Mesendoderm (in vitro differentiated cells): Measurements from ENCODE around the gene CSGALNACT2.

ENCODE experiments used
- DNase-seq: peaks from one replicate; pipeline ENCODE4 v3.0.0; 2013
- H2AK5ac ChIP-seq: 2 replicates; pipeline ENCODE4 v1.6.1; 2013; ENCODE audit warnings: low read length, inconsistent platforms
- H2BK120ac ChIP-seq: 2 replicates; pipeline ENCODE4 v1.6.1; 2013; ENCODE audit warnings: low read depth, mild to moderate bottlenecking, low read length, moderate library complexity, mixed read lengths
- H2BK15ac ChIP-seq: replicated peaks from 2 replicates; pipeline ENCODE4 v1.6.1; 2013; ENCODE audit warnings: low read depth, mild to moderate bottlenecking, moderate library complexity
- H2BK5ac ChIP-seq: 2 replicates; pipeline ENCODE4 v1.6.1; 2013; ENCODE audit warnings: low read length, inconsistent platforms
- H3K18ac ChIP-seq: 2 replicates; pipeline ENCODE4 v1.6.1; 2013; ENCODE audit warnings: mild to moderate bottlenecking, low read length, mixed read lengths
- H3K23ac ChIP-seq: one replicate; pipeline ENCODE4 v1.6.1; 2013; ENCODE audit warnings: low read length
- H3K27ac ChIP-seq: 2 replicates; pipeline ENCODE4 v1.5.1; 2013; ENCODE audit warnings: low read depth, mild to moderate bottlenecking, inconsistent platforms, low read length, moderate library complexity
- H3K27me3 ChIP-seq: 2 replicates; pipeline ENCODE4 v1.6.1; 2013; ENCODE audit warnings: low read length, control low read depth, mild to moderate bottlenecking, inconsistent platforms; ENCODE audit not compliant: insufficient read depth, poor library complexity
- H3K36me3 ChIP-seq: 2 replicates; pipeline ENCODE4 v1.6.1; 2013; ENCODE audit warnings: low read length, inconsistent platforms; ENCODE audit not compliant: control insufficient read depth, insufficient read depth
- H3K4ac ChIP-seq: one replicate; pipeline ENCODE4 v1.6.1; 2013; ENCODE audit warnings: low read depth, mild to moderate bottlenecking, low read length, moderate library complexity
- H3K4me1 ChIP-seq: 2 replicates; pipeline ENCODE4 v1.6.1; 2013; ENCODE audit warnings: low read depth, low read length, inconsistent platforms; ENCODE audit not compliant: control insufficient read depth
- H3K4me2 ChIP-seq: 2 replicates; pipeline ENCODE4 v1.6.1; 2013; ENCODE audit warnings: low read length
- H3K4me3 ChIP-seq: 2 replicates; pipeline ENCODE4 v1.5.1; 2013; ENCODE audit warnings: mild to moderate bottlenecking, low read length
- H3K56ac ChIP-seq: one replicate; pipeline ENCODE4 v1.6.1; 2013; ENCODE audit warnings: low read length
- H3K79me1 ChIP-seq: 2 replicates; pipeline ENCODE4 v1.6.1; 2013; ENCODE audit warnings: low read length, inconsistent platforms
- H3K79me2 ChIP-seq: 2 replicates; pipeline ENCODE4 v1.6.1; 2013; ENCODE audit warnings: mild to moderate bottlenecking, low read length; ENCODE audit not compliant: control insufficient read depth, insufficient read depth
- H3K9ac ChIP-seq: 2 replicates; pipeline ENCODE4 v1.6.1; 2013; ENCODE audit warnings: low read length, inconsistent platforms
- H4K5ac ChIP-seq: one replicate; pipeline ENCODE4 v1.6.1; 2013; ENCODE audit warnings: low read length
- H4K8ac ChIP-seq: one replicate; pipeline ENCODE4 v1.6.1; 2013; ENCODE audit warnings: low read depth, mild to moderate bottlenecking, control low read depth, low read length, moderate library complexity
- WGBS: extraction: QIAGEN DNeasy Blood & Tissue Kit; methylation state at CpG from one replicate; pipeline ENCODE4 v1.1.7; 2013; ENCODE audit warnings: low lambda C conversion rate, missing lambda C conversion rate; ENCODE audit not compliant: insufficient coverage; ENCODE audit errors: extremely low coverage; 5-methylcytosine and 5-hydroxymethylcytosine counted together

The CSGALNACT2 gene

GRCh38 chr10:43202657-43203447, 64.6 kb downstream of the CSGALNACT2 start:
- Histone ChIP-seq H2AK5ac (no peak overlapping the region), H2BK5ac (no peak overlapping the region), H3K4me1 (no peaks in the 10 kb centered on the region), H3K79me2 (no peaks in the 10 kb centered on the region), H3K9ac (peak overlapping the region; percentile 76), H2BK120ac (no peak overlapping the region), H2BK15ac (no peak overlapping the region), H3K36me3 (peaks cover 2% of the 10 kb centered on the region), H3K27me3 (no peaks in the 10 kb centered on the region), H3K27ac (no peak overlapping the region), H3K4ac (peak overlapping the region; percentile 5), H3K56ac (peak overlapping the region; percentile 89), H3K4me3 (peak overlapping the region; percentile 73), H3K79me1 (peaks cover 5% of the 10 kb centered on the region), H4K8ac (no peak overlapping the region), H3K23ac (no peak overlapping the region), H3K4me2 (peak overlapping the region; percentile 92), H4K5ac (no peak overlapping the region), H3K18ac (no peak overlapping the region)
- peak; percentile 89 for DNase-seq
- no CpG with 5 or more reads among the region's 35 CpGs for WGBS

- no CpG with 5 or more reads among the region's 27 CpGs for WGBS
- Histone ChIP-seq H2BK5ac (no peak overlapping the region), H4K5ac (no peak overlapping the region), H3K18ac (no peak overlapping the region), H3K56ac (peak overlapping the region; percentile 89), H2BK120ac (no peak overlapping the region), H2AK5ac (no peak overlapping the region), H3K4me2 (peak overlapping the region; percentile 92), H3K79me1 (peaks cover 5% of the 10 kb centered on the region), H3K4me3 (peak overlapping the region; percentile 51), H3K23ac (no peak overlapping the region), H3K27ac (no peak overlapping the region), H2BK15ac (no peak overlapping the region), H4K8ac (no peak overlapping the region), H3K4ac (peak overlapping the region; percentile 5), H3K36me3 (peaks cover 2% of the 10 kb centered on the region), H3K79me2 (no peaks in the 10 kb centered on the region), H3K27me3 (no peaks in the 10 kb centered on the region), H3K4me1 (no peaks in the 10 kb centered on the region), H3K9ac (peak overlapping the region; percentile 76)
- DNase-seq, result peak; percentile 91
Observed at GRCh38 chr10:43203448-43204041, 65.3 kb downstream of the CSGALNACT2 start.

- Histone ChIP-seq H3K4me2 (no peak overlapping the region), H3K23ac (no peak overlapping the region), H4K8ac (no peak overlapping the region), H3K4me3 (no peak overlapping the region), H2BK5ac (no peak overlapping the region), H3K18ac (no peak overlapping the region), H3K4ac (no peak overlapping the region), H2BK120ac (no peak overlapping the region), H4K5ac (no peak overlapping the region), H3K9ac (no peak overlapping the region), H3K27me3 (no peaks in the 10 kb centered on the region), H3K79me1 (peaks cover 5% of the 10 kb centered on the region), H3K79me2 (no peaks in the 10 kb centered on the region), H2BK15ac (no peak overlapping the region), H2AK5ac (no peak overlapping the region), H3K56ac (no peak overlapping the region), H3K36me3 (peaks cover 2% of the 10 kb centered on the region), H3K27ac (no peak overlapping the region), H3K4me1 (no peaks in the 10 kb centered on the region)
- no peak for DNase-seq
- no CpG with 5 or more reads among the region's 14 CpGs for WGBS
Observed at GRCh38 chr10:43204042-43204942, 66.0 kb downstream of the CSGALNACT2 start.

GRCh38 chr10:43204943-43205671, 66.9 kb downstream of the CSGALNACT2 start:
- no peak overlapping the region for H2BK5ac ChIP-seq
- H3K36me3 ChIP-seq, result peaks cover 2% of the 10 kb centered on the region
- H3K4me2 ChIP-seq, result no peak overlapping the region
- no peak overlapping the region for H4K5ac ChIP-seq
- H3K27ac ChIP-seq, result no peak overlapping the region
- H4K8ac ChIP-seq, result no peak overlapping the region
- peak; percentile 90 for DNase-seq
- H3K56ac ChIP-seq, result no peak overlapping the region
- H3K79me1 ChIP-seq, result peaks cover 5% of the 10 kb centered on the region
- no peak overlapping the region for H3K4ac ChIP-seq
- WGBS, result no CpG with 5 or more reads among the region's 11 CpGs
- H3K18ac ChIP-seq, result no peak overlapping the region
- no peak overlapping the region for H2BK120ac ChIP-seq
- no peaks in the 10 kb centered on the region for H3K27me3 ChIP-seq
- H2AK5ac ChIP-seq, result no peak overlapping the region
- H3K4me1 ChIP-seq, result no peaks in the 10 kb centered on the region
- H3K79me2 ChIP-seq, result no peaks in the 10 kb centered on the region
- no peak overlapping the region for H3K23ac ChIP-seq
- no peak overlapping the region for H3K4me3 ChIP-seq
- H3K9ac ChIP-seq, result no peak overlapping the region
- H2BK15ac ChIP-seq, result no peak overlapping the region

DNA sequence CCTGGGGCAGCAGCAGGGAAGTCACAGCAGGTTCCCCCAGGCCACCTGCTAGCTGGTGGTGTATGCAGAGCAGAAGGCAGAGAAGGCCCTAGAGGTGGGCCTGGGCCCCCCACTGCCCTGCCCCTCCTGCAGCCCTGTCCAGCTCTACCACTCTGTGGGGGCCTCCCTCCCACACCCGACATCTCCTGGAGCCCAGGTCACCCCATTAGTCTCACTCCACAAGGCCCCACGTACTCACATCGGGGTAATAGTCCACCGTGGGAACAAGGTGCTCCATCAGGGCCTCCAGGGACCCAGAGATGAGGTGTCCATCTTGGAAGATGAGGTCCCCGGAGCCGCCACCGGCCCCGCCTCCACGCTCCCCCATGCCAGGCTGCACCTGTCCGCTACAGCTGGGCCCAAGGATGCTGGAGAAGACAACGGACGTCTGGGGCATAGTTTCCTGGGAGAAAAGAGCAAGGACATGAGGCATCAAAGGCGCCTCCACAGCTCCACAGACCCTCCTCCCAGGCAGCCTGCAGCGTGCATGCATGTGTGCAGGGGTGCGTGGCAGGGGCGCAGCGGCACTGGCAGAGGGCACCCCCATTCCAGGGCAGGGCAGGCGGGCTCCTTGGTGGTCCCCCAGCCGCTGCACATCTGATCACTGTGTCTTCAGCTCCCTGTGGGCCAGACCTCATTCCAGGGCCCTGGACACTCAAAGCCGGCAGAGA, 67.6 kb downstream of the CSGALNACT2 start:
- DNase-seq, result no peak
- Histone ChIP-seq H3K27ac (no peak overlapping the region), H2BK5ac (no peak overlapping the region), H3K27me3 (no peaks in the 10 kb centered on the region), H3K79me1 (peaks cover 4% of the 10 kb centered on the region), H3K56ac (no peak overlapping the region), H3K79me2 (no peaks in the 10 kb centered on the region), H3K36me3 (peaks cover under 1% of the 10 kb centered on the region), H2BK120ac (no peak overlapping the region), H3K4me2 (no peak overlapping the region), H3K4ac (no peak overlapping the region), H3K4me1 (no peaks in the 10 kb centered on the region), H3K18ac (no peak overlapping the region), H2AK5ac (no peak overlapping the region), H3K23ac (no peak overlapping the region), H2BK15ac (no peak overlapping the region), H3K9ac (no peak overlapping the region), H3K4me3 (no peak overlapping the region), H4K5ac (no peak overlapping the region), H4K8ac (no peak overlapping the region)
- no CpG with 5 or more reads among the region's 20 CpGs for WGBS
